BE2C (cell line): ENCODE measurements around the gene P2RX3.

Source experiments
- DNase-seq: peaks from one replicate; pipeline ENCODE4 v3.0.0-alpha.2; 2020
- H3K27me3 ChIP-seq: fragments of 250-450 bp; sonication (Bioruptor Pico); 2 replicates; pipeline ENCODE4 v1.5.1; 2020; ENCODE audit warnings: mild to moderate bottlenecking
- H3K36me3 ChIP-seq: fragments of 250-450 bp; sonication (Bioruptor Pico); 2 replicates; pipeline ENCODE4 v1.5.1; 2020; ENCODE audit warnings: mild to moderate bottlenecking
- H3K4me1 ChIP-seq: fragments of 250-450 bp; sonication (Bioruptor Pico); 2 replicates; pipeline ENCODE4 v1.5.1; 2020
- H3K4me3 ChIP-seq: 2 replicates; pipeline ENCODE4 v1.5.1; 2011; ENCODE audit warnings: low read depth, low read length
- H3K9me3 ChIP-seq: fragments of 250-450 bp; sonication (Bioruptor Pico); 2 replicates; pipeline ENCODE4 v1.5.1; 2020
- TF ChIP-seq, protein P1 (sequence below): IDR thresholded peaks from 2 replicates; pipeline ENCODE4 v1.5.1; 2012; ENCODE audit warnings: mild to moderate bottlenecking, low read depth, low read length

P2RX3 gene

DNA sequence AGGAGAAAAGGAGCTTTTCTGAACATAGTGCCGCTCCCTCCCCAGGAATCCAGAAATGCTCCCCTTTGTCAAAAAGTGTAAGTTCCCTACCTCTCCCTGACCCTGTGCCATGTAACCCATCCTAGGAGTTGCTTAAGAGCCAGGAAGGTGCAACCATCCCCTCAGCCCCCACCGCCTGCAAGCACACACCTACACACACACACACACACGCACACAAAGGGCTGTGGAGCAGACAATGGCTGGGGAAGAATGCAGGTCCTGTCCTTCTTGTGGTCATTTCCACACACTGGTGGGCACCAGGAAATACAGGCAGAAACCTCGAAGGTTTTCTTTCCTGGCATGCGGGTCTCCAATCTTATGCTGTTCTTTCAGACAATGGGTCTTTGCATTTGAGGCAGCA is 1.2 kb downstream of the P2RX3 start:
- Histone ChIP-seq H3K4me1 (peaks cover 4% of the 10 kb centered on the region), H3K4me3 (no peak overlapping the region), H3K27me3 (no peaks in the 10 kb centered on the region), H3K36me3 (peaks cover 4% of the 10 kb centered on the region; the same call in 1 of the 2 replicates), H3K9me3 (no peaks in the 10 kb centered on the region)
- TF ChIP-seq, protein P1, sequence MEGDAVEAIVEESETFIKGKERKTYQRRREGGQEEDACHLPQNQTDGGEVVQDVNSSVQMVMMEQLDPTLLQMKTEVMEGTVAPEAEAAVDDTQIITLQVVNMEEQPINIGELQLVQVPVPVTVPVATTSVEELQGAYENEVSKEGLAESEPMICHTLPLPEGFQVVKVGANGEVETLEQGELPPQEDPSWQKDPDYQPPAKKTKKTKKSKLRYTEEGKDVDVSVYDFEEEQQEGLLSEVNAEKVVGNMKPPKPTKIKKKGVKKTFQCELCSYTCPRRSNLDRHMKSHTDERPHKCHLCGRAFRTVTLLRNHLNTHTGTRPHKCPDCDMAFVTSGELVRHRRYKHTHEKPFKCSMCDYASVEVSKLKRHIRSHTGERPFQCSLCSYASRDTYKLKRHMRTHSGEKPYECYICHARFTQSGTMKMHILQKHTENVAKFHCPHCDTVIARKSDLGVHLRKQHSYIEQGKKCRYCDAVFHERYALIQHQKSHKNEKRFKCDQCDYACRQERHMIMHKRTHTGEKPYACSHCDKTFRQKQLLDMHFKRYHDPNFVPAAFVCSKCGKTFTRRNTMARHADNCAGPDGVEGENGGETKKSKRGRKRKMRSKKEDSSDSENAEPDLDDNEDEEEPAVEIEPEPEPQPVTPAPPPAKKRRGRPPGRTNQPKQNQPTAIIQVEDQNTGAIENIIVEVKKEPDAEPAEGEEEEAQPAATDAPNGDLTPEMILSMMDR, result no peak
- no peak for DNase-seq

DNA sequence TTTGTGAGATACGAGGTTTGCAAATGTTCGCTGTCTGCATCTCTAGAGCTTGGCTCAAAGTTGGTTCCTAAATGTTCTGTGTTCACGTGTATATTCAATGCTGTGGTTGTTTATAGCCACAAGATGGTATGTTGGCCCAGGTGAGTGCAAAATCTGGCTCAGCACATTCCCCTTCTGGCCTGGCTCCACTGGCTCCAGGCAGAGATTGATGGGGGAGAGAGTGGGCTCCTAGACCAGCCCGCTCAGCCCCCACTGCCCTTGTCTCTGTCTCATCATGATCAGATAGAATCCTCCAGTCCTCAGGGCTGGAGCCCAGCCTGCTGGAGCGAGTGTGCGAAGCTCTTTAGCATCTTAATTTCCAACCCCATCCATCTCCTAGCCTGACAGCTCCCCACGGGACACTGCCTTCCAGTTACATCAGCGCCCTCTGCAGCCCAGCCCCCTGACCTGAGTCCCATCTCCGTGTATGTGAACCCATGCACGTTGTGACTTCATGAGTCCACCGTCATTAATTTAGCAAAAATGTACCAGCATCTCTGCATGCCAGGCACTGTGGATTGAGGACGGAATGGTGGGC is 2.0 kb downstream of the P2RX3 start:
- DNase-seq, result peak; percentile 60
- H3K36me3 ChIP-seq, result no peaks in the 10 kb centered on the region
- peaks cover 4% of the 10 kb centered on the region for H3K4me1 ChIP-seq
- TF ChIP-seq, protein P1, result peak; percentile 41
- no peak overlapping the region for H3K4me3 ChIP-seq
- no peaks in the 10 kb centered on the region for H3K9me3 ChIP-seq
- no peaks in the 10 kb centered on the region for H3K27me3 ChIP-seq

DNA sequence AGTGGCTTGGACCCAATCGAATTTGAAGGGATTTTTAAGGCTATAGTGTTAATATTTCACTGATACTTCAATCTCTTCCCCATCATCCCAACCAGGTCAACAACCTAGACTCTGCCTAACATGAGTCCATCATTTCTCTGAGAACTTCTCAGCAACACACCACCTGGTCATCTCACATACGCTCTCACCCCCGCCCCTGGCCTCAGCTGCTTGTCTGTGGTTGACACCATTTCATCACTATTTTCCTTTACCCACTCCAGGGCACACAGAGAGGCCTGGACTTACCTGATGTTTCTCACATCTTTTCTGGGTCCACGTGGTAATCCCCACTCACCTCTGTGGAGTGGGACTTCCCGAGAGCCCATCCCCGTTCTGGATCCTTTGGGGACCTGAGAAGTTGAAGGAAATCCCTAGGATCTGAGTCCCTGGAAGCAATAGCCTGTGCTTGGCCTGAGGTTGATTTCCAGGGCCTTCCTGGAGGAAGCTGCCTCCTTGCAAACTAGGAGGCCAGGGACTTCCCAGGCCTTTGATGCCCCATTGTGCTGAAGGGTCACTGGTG is 3.2 kb downstream of the P2RX3 start:
- no peaks in the 10 kb centered on the region for H3K27me3 ChIP-seq
- no peak for DNase-seq
- no peaks in the 10 kb centered on the region for H3K36me3 ChIP-seq
- no peaks in the 10 kb centered on the region for H3K9me3 ChIP-seq
- H3K4me1 ChIP-seq, result peaks cover 5% of the 10 kb centered on the region
- TF ChIP-seq, protein P1, result no peak
- H3K4me3 ChIP-seq, result no peak overlapping the region

DNA sequence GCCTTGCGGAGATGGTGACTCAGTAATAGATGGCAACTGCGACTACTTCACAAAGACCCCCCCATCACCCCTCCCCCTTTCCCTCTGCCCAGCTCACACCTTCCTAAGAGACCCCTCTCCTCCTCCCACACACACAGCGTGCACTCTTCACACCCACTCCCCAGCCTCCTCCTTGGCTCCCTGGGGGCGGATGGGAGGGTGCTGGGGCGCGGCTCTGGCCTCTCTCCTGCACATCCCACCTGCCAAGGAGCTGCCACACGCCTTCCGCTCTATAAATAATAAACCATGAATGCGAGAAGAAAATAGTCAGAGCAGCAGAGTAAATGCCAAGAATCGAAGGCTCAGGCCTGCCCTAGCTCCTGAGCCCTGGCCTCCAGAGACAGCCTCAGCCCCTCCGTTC is 4.5 kb downstream of the P2RX3 start:
- DNase-seq, result no peak
- H3K9me3 ChIP-seq, result no peaks in the 10 kb centered on the region

GRCh38 chr11:57343825-57344224 is 5.7 kb downstream of the P2RX3 start:
- no peaks in the 10 kb centered on the region for H3K9me3 ChIP-seq
- H3K4me1 ChIP-seq, result peaks cover 5% of the 10 kb centered on the region; the same call in 1 of the 2 replicates
- TF ChIP-seq, protein P1, result no peak
- DNase-seq, result no peak
- no peaks in the 10 kb centered on the region for H3K36me3 ChIP-seq
- no peak overlapping the region for H3K4me3 ChIP-seq
- no peaks in the 10 kb centered on the region for H3K27me3 ChIP-seq

More for the DNA sequence above, 4.5 kb downstream of the P2RX3 start:
- TF ChIP-seq, protein P1, result no peak
- H3K27me3 ChIP-seq, result no peaks in the 10 kb centered on the region
- H3K4me1 ChIP-seq, result peaks cover 5% of the 10 kb centered on the region; the same call in 1 of the 2 replicates
- H3K36me3 ChIP-seq, result no peaks in the 10 kb centered on the region
- no peak overlapping the region for H3K4me3 ChIP-seq

GRCh38 chr11:57344826-57345225 is 6.7 kb downstream of the P2RX3 start:
- Histone ChIP-seq H3K36me3 (no peaks in the 10 kb centered on the region), H3K27me3 (no peaks in the 10 kb centered on the region), H3K9me3 (no peaks in the 10 kb centered on the region), H3K4me1 (peaks cover 5% of the 10 kb centered on the region; the same call in 1 of the 2 replicates), H3K4me3 (no peak overlapping the region)
- DNase-seq, result no peak
- TF ChIP-seq, protein P1, result no peak
